GM19239 (cell line): Measurements from ENCODE around the gene PRKCZ.

ENCODE experiments used
- DNase-seq: peaks from one replicate; pipeline ENCODE4 v3.0.0; 2011; ENCODE audit warnings: low spot score; ENCODE audit not compliant: insufficient read length
- FAIRE-seq: peaks from 2 replicates; lab custom pipeline; 2011; peaks lifted over from hg19 to GRCh38; lab: Jason Lieb, UNC

Gene PRKCZ

GRCh38 chr1:2049718-2050431 lies at the start of gene PRKCZ:
Gene PRKCZ, plus strand, starts transcription at chr1:2050411. Its CDS starts 220 bp downstream, at chr1:2050631.
- FAIRE-seq (no peak), DNase-seq (peak; percentile 69)

- no peak for DNase-seq
Measured at GRCh38 chr1:2000432-2000831, 49.8 kb upstream of the PRKCZ start.

GRCh38 chr1:2000850-2001249 lies 49.4 kb upstream of the PRKCZ start:
- DNase-seq (no peak), FAIRE-seq (no peak)

More at GRCh38 chr1:2000432-2000831, 49.8 kb upstream of the PRKCZ start:
- no peak for FAIRE-seq

- FAIRE-seq, result no peak
- no peak for DNase-seq
Measured at GRCh38 chr1:2001773-2002411, 48.3 kb upstream of the PRKCZ start.

- no peak for FAIRE-seq
- no peak for DNase-seq
Measured at GRCh38 chr1:2003541-2004131, 46.6 kb upstream of the PRKCZ start, which contains the start of gene CFAP74. Gene CFAP74, minus strand, starts transcription at chr1:2003786. Its CDS starts 12,830 bp downstream, at chr1:1990956.

GRCh38 chr1:2004856-2005255 lies 45.4 kb upstream of the PRKCZ start:
- FAIRE-seq (no peak), DNase-seq (no peak)

GRCh38 chr1:2009101-2010053 lies 40.8 kb upstream of the PRKCZ start:
- no peak for DNase-seq
- no peak for FAIRE-seq

- DNase-seq (no peak), FAIRE-seq (no peak)
Measured at GRCh38 chr1:2014181-2014580, 36.0 kb upstream of the PRKCZ start.

- DNase-seq (no peak), FAIRE-seq (no peak)
Measured at GRCh38 chr1:2014741-2015735, 35.2 kb upstream of the PRKCZ start.

- FAIRE-seq (no peak), DNase-seq (no peak)
Measured at GRCh38 chr1:2016123-2016522, 34.1 kb upstream of the PRKCZ start.

- no peak for FAIRE-seq
- DNase-seq, result no peak
Measured at GRCh38 chr1:2018217-2019171, 31.7 kb upstream of the PRKCZ start.

GRCh38 chr1:2019172-2019543 lies 31.1 kb upstream of the PRKCZ start, which contains the start of gene GABRD:
Gene GABRD, plus strand, starts transcription at chr1:2019345. Its CDS starts 79 bp downstream, at chr1:2019424.
- FAIRE-seq (no peak), DNase-seq (no peak)

GRCh38 chr1:2019571-2020309 lies 30.5 kb upstream of the PRKCZ start:
- DNase-seq (no peak), FAIRE-seq (no peak)

- no peak for DNase-seq
- no peak for FAIRE-seq
Measured at GRCh38 chr1:2020310-2020655, 29.9 kb upstream of the PRKCZ start.

GRCh38 chr1:2021550-2021949 lies 28.7 kb upstream of the PRKCZ start:
- DNase-seq, result no peak
- no peak for FAIRE-seq

- FAIRE-seq, result no peak
- no peak for DNase-seq
Measured at GRCh38 chr1:2022063-2022770, 28.0 kb upstream of the PRKCZ start.

- no peak for FAIRE-seq
- DNase-seq, result no peak
Measured at GRCh38 chr1:2023187-2023586, 27.0 kb upstream of the PRKCZ start.
